BJ (cell line): ENCODE data around the gene KCNAB1. TPM values are rescaled to one million over a fixed set of nuclear protein-coding genes. Genes with fewer than 3 reads are reported as not detected.

ENCODE experiments used
- CTCF ChIA-PET: fragments of 350-600 bp; formaldehyde crosslinking; extraction: SDS; loops from one replicate; lab custom pipeline; 2021; ENCODE audit warnings: antibody characterized with exemption, inconsistent platforms; lab: Yijun Ruan, JAX
- POLR2A ChIA-PET: fragments of 300-600 bp; sonication (Branson Sonifier 250); formaldehyde crosslinking; extraction: SDS; loops from one replicate; lab custom pipeline; 2021; ENCODE audit warnings: antibody characterized with exemption; lab: Charles Lee
- DNase-seq: peaks from one replicate; pipeline ENCODE4 v3.0.0-alpha.2; 2011; ENCODE audit warnings: low read depth
- H3K27me3 ChIP-seq: 2 replicates; pipeline ENCODE4 v1.6.0; 2011; ENCODE audit warnings: low read length; ENCODE audit not compliant: control insufficient read depth, insufficient read depth
- H3K36me3 ChIP-seq: 2 replicates; pipeline ENCODE4 v1.5.1; 2011; ENCODE audit warnings: low read length; ENCODE audit not compliant: control insufficient read depth, insufficient read depth
- H3K4me3 ChIP-seq: 2 replicates; pipeline ENCODE4 v1.5.1; 2011; ENCODE audit warnings: low read depth, mild to moderate bottlenecking, control low read depth, low read length
- polyA plus RNA-seq: library from polyadenylated mRNA; depleted of rRNA; stranded (reverse); fragments of >200 nt; gene quantifications from 2 replicates; pipeline ENCODE4 v1.2.3, GENCODE V29; 2011
- TF ChIP-seq, protein P1 (sequence below): IDR thresholded peaks from 2 replicates; pipeline ENCODE4 v1.5.1; 2011; ENCODE audit warnings: low read depth, mild to moderate bottlenecking, control low read depth, inconsistent platforms, low read length, moderate library complexity; ENCODE audit not compliant: insufficient read depth

KCNAB1 gene
- polyA plus RNA-seq, 1 experiment, result not detected

DNA sequence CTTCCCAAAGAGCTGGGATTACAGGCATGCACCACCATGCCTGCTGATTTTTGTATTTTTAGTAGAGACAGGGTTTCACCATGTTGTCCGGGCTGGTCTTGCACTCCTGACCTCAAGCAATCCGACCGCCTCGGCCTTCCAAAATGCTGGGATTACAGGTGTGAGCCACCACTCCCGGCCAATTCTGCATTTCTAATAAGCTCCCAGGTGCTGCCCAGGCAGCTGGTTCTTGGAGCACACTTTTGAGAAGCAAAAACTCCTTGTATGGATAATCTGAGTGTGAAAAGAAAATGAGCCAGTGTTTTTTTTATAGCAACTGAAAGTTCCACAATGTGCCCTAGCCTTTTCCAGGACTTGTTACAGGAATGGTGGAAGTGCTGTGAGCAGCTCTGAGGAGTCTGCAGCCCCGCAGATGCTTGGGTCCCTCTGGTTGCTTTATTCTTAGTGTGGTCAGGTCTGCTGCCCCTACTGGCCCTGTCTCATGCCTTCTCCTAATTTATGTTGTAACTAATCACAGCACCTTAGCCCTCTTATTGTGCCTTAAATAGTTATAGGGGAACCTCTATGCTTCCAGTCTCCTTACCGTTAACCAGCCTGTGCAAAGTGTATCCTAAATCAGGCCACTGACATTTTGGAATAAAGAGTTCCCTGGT is 13.5 kb upstream of the KCNAB1 start:
- H3K36me3 ChIP-seq, result no peaks in the 10 kb centered on the region
- no peaks in the 10 kb centered on the region; the same call in 1 of the 2 replicates for H3K27me3 ChIP-seq
- CTCF ChIA-PET, result interaction anchor here (0.7 to 1.5 kb wide), 2 partner anchors 9 to 1637 kb away, joined by 3 read pairs; no protein-coding TSS in a partner anchor
- TF ChIP-seq, protein P1, sequence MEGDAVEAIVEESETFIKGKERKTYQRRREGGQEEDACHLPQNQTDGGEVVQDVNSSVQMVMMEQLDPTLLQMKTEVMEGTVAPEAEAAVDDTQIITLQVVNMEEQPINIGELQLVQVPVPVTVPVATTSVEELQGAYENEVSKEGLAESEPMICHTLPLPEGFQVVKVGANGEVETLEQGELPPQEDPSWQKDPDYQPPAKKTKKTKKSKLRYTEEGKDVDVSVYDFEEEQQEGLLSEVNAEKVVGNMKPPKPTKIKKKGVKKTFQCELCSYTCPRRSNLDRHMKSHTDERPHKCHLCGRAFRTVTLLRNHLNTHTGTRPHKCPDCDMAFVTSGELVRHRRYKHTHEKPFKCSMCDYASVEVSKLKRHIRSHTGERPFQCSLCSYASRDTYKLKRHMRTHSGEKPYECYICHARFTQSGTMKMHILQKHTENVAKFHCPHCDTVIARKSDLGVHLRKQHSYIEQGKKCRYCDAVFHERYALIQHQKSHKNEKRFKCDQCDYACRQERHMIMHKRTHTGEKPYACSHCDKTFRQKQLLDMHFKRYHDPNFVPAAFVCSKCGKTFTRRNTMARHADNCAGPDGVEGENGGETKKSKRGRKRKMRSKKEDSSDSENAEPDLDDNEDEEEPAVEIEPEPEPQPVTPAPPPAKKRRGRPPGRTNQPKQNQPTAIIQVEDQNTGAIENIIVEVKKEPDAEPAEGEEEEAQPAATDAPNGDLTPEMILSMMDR, result no peak
- no peak for DNase-seq
- POLR2A ChIA-PET, result no interaction called here
- H3K4me3 ChIP-seq, result no peak overlapping the region

DNA sequence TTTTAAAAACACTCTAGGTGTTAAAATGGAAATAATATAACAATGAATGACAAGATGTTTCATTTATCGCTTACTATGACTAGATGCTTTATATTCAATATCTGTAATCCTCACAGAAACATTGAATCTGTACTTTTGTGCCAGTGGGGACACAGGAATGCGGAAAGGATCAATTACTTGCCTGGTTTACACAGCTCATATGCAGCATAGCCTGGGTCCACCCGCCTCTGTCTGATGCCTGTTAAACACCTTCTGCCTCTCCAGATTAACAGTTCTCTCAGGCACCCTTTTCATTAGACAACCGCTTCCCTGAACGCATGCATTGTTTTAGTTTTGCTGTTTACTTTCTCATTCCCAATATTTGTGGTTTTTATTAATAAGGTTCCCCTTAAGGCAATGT is 12.9 kb upstream of the KCNAB1 start:
- CTCF ChIA-PET, result interaction anchor here (1.5 kb wide), 1 partner anchor 8 kb away, joined by 3 read pairs; no protein-coding TSS in a partner anchor
- H3K36me3 ChIP-seq, result no peaks in the 10 kb centered on the region
- POLR2A ChIA-PET, result no interaction called here
- no peak for DNase-seq
- no peak overlapping the region for H3K4me3 ChIP-seq
- no peaks in the 10 kb centered on the region; the same call in 1 of the 2 replicates for H3K27me3 ChIP-seq
- TF ChIP-seq, protein P1, result no peak

DNA sequence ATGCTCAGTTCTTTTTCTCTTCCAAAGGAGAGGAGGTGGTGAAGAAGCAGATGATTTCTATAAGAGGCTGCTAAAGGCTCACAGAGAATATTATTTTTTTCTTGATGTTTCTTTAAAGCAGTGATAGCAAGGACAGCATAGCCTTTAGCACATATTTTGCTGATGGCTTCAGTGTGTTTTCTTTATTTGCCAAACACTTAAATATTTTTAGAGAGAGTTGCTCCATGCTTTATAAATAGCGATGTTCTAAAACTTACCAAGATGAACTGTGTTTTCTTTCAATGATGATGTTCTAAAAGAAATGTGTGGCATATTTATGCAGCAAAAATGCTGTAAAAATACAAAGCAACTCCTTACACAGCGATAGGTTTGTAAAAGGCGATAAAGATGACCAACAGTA is 11.8 kb upstream of the KCNAB1 start:
- DNase-seq, result no peak
- ChIA-PET CTCF (no interaction called here), POLR2A (no interaction called here)
- Histone ChIP-seq H3K27me3 (no peaks in the 10 kb centered on the region; the same call in 1 of the 2 replicates), H3K36me3 (no peaks in the 10 kb centered on the region), H3K4me3 (no peak overlapping the region)
- TF ChIP-seq, protein P1, result no peak

DNA sequence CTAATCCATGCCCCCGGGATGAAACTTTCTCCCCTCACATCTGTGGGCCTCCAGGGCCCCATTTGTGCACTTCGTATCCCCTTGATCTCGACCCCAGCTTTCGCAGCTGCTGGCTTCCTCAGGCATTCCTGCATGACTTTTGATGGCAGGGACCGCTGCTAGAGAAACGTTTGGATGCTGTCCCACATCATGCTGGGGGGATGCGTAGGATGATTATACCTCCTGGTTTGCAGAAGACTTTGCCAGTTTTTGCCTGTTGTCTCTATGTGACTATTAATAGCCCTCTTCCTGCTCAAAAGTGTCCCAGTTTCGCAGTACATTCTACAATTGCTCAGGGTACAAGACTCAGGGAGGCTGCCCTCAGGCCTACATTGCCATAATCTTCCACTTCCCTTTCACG is 10.4 kb upstream of the KCNAB1 start:
- TF ChIP-seq, protein P1, result no peak
- CTCF ChIA-PET, result no interaction called here
- Histone ChIP-seq H3K36me3 (no peaks in the 10 kb centered on the region), H3K27me3 (no peaks in the 10 kb centered on the region; the same call in 1 of the 2 replicates), H3K4me3 (no peak overlapping the region)
- POLR2A ChIA-PET, result no interaction called here
- no peak for DNase-seq

DNA sequence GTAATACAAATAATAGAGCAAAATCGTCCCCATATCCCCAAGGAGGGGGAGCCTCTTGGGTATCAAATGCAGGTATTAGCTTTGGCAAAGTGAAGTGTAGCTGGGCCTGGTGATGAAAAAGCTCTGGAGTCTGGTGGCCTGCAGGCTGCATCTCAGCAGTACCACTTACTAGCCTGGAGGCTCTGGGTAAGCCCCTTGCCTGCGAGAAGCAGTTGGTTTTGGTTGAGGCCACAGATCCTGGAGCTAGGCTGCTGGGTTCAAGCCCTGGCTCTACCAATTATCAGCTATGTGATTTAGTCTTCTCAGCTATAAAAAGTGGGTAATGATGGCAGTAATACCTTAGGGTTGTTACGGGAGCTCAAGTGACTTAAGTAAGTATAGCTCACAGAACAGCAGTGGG is 6.1 kb downstream of the KCNAB1 start:
- ChIA-PET CTCF (interaction anchor here (2.7 kb wide), 1 partner anchor 25 kb away, joined by 10 read pairs; no protein-coding TSS in a partner anchor), POLR2A (no interaction called here)
- Histone ChIP-seq H3K27me3 (0 out of 2 replicates have a peak, but pooled peaks cover 1% of the 10 kb centered on the region), H3K36me3 (no peaks in the 10 kb centered on the region), H3K4me3 (no peak overlapping the region)
- DNase-seq, result no peak
- TF ChIP-seq, protein P1, result no peak
